Activated B cell treated with CpG ODN at 0.5 μM for 24 hours (primary cell): ENCODE data around the gene LTBP2. TPM values are rescaled to one million over a fixed set of nuclear protein-coding genes. Genes with fewer than 3 reads are reported as not detected.

Experiments
- ATAC-seq: fragments of 200-7000 bp; cut with Tn5 transposase; one replicate; pipeline ENCODE4 v1.10.0; 2021; ENCODE audit warnings: low read depth, mild to moderate bottlenecking, moderate library complexity
- CTCF ChIA-PET: fragments of 350-600 bp; sonication (Branson Sonifier 250); formaldehyde crosslinking; loops from one replicate; lab custom pipeline; 2021; ENCODE audit warnings: antibody characterized with exemption; lab: Charles Lee
- POLR2A ChIA-PET: fragments of 350-600 bp; sonication (Branson Sonifier 250); formaldehyde crosslinking; loops from one replicate; lab custom pipeline; 2021; ENCODE audit warnings: antibody characterized with exemption; lab: Charles Lee
- DNase-seq: peaks from one replicate; pipeline ENCODE4 v3.0.0; 2022
- H3K27ac Mint-ChIP-seq: one replicate; pipeline ENCODE4 v1.8.0; 2020; ENCODE audit warnings: mixed read lengths
- H3K27me3 Mint-ChIP-seq: one replicate; pipeline ENCODE4 v1.8.0; 2021; ENCODE audit warnings: mixed read lengths
- H3K36me3 Mint-ChIP-seq: one replicate; pipeline ENCODE4 v1.8.0; 2021; ENCODE audit warnings: low read depth, mixed read lengths
- H3K4me1 Mint-ChIP-seq: one replicate; pipeline ENCODE4 v1.8.0; 2021; ENCODE audit warnings: mixed read lengths
- H3K4me3 Mint-ChIP-seq: one replicate; pipeline ENCODE4 v1.8.0; 2020; ENCODE audit warnings: mild to moderate bottlenecking, mixed read lengths
- H3K9me3 Mint-ChIP-seq: one replicate; pipeline ENCODE4 v1.8.0; 2020; ENCODE audit warnings: mixed read lengths
- intact Hi-C: fragments of 100-400 bp; cut with micrococcal nuclease; formaldehyde crosslinking; loops from one replicate; pipeline ENCODE4 v1.15.1; 2024
- total RNA-seq: library from RNA; stranded (reverse); gene quantifications from 2 replicates; pipeline ENCODE4 v1.2.3, GENCODE V29; 2022
- TF ChIP-seq, protein P1 (sequence below): fragments of 200-600 bp; IDR thresholded peaks from one replicate; pipeline ENCODE4 v1.8.0; 2022; ENCODE audit warnings: antibody characterized with exemption, mild to moderate bottlenecking

Gene LTBP2
- total RNA-seq, 1 donor from 2014 or later: 0.11 TPM

DNA sequence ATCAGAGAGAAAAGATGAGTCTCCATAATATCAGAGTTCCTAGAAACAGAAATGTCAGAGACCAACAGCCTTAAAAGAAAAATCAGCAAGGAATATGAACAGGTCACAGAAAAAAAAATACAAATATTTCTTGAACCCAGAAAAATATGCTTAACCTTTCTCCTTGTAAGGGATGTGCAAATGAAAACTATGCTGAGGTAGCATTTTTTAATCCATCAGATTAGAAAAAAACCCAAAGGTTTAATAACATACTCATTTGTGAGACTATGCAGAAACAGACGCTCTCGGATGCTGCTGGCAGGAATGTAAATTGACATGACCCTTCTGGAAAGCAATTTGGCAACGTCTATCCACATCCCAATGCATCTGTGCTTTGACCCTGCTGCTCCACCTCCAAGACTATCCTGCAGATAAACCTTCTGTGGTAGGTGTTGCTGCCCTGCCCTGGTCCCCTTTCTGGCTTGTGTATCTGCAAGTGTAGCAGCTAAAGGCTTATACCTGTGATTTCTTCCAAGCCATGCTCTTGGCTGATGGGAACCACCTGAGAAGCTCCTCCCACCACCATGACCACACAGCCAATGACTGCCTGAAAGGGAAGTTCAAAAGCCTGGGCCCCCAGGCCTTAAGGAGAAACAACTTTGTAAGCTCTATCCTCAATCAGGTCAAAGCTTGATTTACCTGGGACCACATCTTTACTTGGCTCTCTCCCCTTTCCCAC is 49.4 kb downstream of the LTBP2 start:
- no peaks in the 10 kb centered on the region for H3K4me1 Mint-ChIP-seq
- ChIA-PET POLR2A (no interaction called here), CTCF (no interaction called here)
- no peak overlapping the region for H3K4me3 Mint-ChIP-seq
- TF ChIP-seq, protein P1, sequence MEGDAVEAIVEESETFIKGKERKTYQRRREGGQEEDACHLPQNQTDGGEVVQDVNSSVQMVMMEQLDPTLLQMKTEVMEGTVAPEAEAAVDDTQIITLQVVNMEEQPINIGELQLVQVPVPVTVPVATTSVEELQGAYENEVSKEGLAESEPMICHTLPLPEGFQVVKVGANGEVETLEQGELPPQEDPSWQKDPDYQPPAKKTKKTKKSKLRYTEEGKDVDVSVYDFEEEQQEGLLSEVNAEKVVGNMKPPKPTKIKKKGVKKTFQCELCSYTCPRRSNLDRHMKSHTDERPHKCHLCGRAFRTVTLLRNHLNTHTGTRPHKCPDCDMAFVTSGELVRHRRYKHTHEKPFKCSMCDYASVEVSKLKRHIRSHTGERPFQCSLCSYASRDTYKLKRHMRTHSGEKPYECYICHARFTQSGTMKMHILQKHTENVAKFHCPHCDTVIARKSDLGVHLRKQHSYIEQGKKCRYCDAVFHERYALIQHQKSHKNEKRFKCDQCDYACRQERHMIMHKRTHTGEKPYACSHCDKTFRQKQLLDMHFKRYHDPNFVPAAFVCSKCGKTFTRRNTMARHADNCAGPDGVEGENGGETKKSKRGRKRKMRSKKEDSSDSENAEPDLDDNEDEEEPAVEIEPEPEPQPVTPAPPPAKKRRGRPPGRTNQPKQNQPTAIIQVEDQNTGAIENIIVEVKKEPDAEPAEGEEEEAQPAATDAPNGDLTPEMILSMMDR: no peak
- ATAC-seq (no peak), DNase-seq (no peak)
- no peaks in the 10 kb centered on the region for H3K27me3 Mint-ChIP-seq
- no peak overlapping the region for H3K27ac Mint-ChIP-seq
- H3K36me3 Mint-ChIP-seq: no peaks in the 10 kb centered on the region
- no peaks in the 10 kb centered on the region for H3K9me3 Mint-ChIP-seq
- intact Hi-C loops: no loop called here

GRCh38 chr14:74558655-74559054 is 53.4 kb downstream of the LTBP2 start:
- Mint-ChIP-seq H3K27ac (no peak overlapping the region), H3K4me1 (no peaks in the 10 kb centered on the region), H3K27me3 (no peaks in the 10 kb centered on the region), H3K36me3 (no peaks in the 10 kb centered on the region), H3K9me3 (no peaks in the 10 kb centered on the region), H3K4me3 (no peak overlapping the region)
- POLR2A ChIA-PET: no interaction called here
- TF ChIP-seq, protein P1: no peak
- no peak for ATAC-seq
- no peak for DNase-seq
- intact Hi-C loops: no loop called here
- CTCF ChIA-PET: no interaction called here

GRCh38 chr14:74557691-74558090 is 54.3 kb downstream of the LTBP2 start:
- H3K27me3 Mint-ChIP-seq: no peaks in the 10 kb centered on the region
- CTCF ChIA-PET: no interaction called here
- POLR2A ChIA-PET: no interaction called here

DNA sequence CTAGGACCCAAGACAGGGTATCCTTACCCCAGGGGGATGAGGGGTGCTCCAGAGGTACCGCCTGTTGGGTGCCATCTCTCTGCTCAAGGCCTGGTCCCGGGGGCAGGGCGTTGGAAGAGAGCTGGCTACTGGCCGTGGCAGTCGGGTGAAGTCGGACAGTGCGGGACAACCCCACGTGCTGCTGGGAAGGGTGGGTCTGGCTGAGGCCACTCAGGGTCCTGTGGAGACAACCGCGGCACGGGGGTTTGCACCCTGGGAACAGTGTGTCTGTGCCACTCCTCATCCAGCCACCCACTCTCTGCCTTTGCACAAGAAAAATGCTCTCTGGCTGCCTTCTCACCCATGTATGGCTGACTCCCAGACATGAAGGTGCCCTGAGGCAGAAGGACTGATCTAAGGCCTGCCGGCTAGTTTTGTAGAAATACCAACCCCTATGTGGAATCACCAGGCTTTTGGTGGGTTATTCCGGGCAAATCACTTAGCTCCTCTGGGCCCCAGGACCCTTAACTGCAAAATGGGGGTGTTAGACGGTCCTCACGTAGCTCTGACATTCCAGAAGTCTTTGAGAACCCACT is 56.5 kb downstream of the LTBP2 start:
- TF ChIP-seq, protein P1: no peak
- ATAC-seq: no peak

More at GRCh38 chr14:74557691-74558090, 54.3 kb downstream of the LTBP2 start:
- Mint-ChIP-seq H3K9me3 (no peaks in the 10 kb centered on the region), H3K4me1 (no peaks in the 10 kb centered on the region), H3K4me3 (no peak overlapping the region), H3K27ac (no peak overlapping the region), H3K36me3 (no peaks in the 10 kb centered on the region)
- ATAC-seq: no peak
- intact Hi-C loops: no loop called here
- DNase-seq: no peak
- TF ChIP-seq, protein P1: no peak

DNA sequence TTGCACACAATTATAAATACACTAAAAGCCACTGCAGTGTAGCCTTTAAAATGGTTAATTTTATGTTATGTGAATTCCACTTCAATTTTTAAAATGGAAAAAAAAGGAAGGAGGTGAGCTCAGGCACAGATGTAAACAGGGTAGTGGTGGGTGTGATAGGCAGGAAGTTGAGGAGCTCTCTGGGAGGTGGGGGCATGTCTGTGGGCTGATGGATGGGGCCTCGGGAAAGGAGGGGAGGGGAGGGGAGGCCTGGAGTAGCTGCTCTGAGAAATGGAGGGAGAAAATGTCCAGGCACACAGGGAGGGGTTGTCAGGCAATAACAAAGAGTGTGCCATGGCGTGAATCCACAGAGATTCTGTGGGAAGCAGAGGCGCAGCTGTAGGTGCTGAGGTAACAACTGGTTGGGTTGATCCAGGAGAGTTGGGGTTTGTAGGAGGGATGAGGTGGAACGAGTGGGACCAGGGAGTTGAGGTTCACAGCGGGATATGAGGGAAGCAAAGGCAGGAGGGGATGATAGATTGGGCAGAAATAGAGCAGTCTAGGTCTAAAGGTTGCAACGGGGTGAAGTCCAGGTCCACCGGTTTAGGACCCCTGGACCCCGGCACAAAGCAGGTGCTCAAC is 57.2 kb downstream of the LTBP2 start:
- DNase-seq (no peak), ATAC-seq (no peak)
- POLR2A ChIA-PET: no interaction called here
- Mint-ChIP-seq H3K27ac (no peak overlapping the region), H3K9me3 (no peaks in the 10 kb centered on the region), H3K4me1 (no peaks in the 10 kb centered on the region), H3K27me3 (peaks cover 4% of the 10 kb centered on the region), H3K36me3 (no peaks in the 10 kb centered on the region), H3K4me3 (no peak overlapping the region)
- intact Hi-C loops: no loop called here
- TF ChIP-seq, protein P1: no peak
- CTCF ChIA-PET: no interaction called here

More for the DNA sequence above, 56.5 kb downstream of the LTBP2 start:
- Mint-ChIP-seq H3K4me1 (no peaks in the 10 kb centered on the region), H3K36me3 (no peaks in the 10 kb centered on the region), H3K27me3 (peaks cover 4% of the 10 kb centered on the region), H3K9me3 (no peaks in the 10 kb centered on the region), H3K4me3 (no peak overlapping the region), H3K27ac (no peak overlapping the region)
- ChIA-PET CTCF (no interaction called here), POLR2A (no interaction called here)
- intact Hi-C loops: no loop called here
- no peak for DNase-seq
